Liver (tissue), 3 donors: Measurements from ENCODE around the gene MTERF1.
"Not testable (repeated sequence)": the region's sequence is repeated elsewhere in the genome, so short reads cannot be mapped to it uniquely, and the experiment has no call there.

Source experiments
- CTCF ChIP-seq: fragments of 150-350 bp; IDR thresholded peaks from 2 replicates; pipeline ENCODE4 v1.5.1; 2017; ENCODE audit warnings: improper control_type of control experiment, low read depth, low read length; ENCODE audit not compliant: missing input control
- HNF4A ChIP-seq, 2 donors: conservative IDR thresholded peaks; 2 replicates each; pipeline ENCODE4 v1.6.1; 2016; ENCODE audit warnings: antibody characterized with exemption in 2 of 2, mild to moderate bottlenecking in 2 of 2
- JUND ChIP-seq, 2 donors: IDR thresholded peaks; 2 replicates each; pipeline ENCODE4 v1.6.1; 2016; ENCODE audit warnings: antibody characterized with exemption in 2 of 2
- RAD21 ChIP-seq, 2 donors: IDR thresholded peaks; 2 replicates each; pipeline ENCODE4 v1.6.1; 2016; ENCODE audit warnings: antibody characterized with exemption in 2 of 2, mild to moderate bottlenecking in 2 of 2
- donor health status: healthy.
- donor health status: healthy.

GRCh38 chr7:91887336-91888213, 7.1 kb upstream of the MTERF1 start:
- not testable (repeated sequence) for TF ChIP-seq JUND (IDR thresholded peaks at IDR 0.05); CTCF; RAD21 (IDR thresholded peaks at IDR 0.05); HNF4A (conservative IDR thresholded peaks at IDR 0.05)
